ENCODE data around the gene PRMT7. TPM values are rescaled to one million over a fixed set of nuclear protein-coding genes. Genes with fewer than 3 reads are reported as not detected.

PRMT7 gene
- total RNA-seq, 1 donor from 2014 or later: 64.7 TPM

- no peak for DNase-seq (ENCODE audit: low spot score)
These were observed 36.2 kb downstream of the PRMT7 start for GRCh38 chr16:68346892-68347480.

DNA sequence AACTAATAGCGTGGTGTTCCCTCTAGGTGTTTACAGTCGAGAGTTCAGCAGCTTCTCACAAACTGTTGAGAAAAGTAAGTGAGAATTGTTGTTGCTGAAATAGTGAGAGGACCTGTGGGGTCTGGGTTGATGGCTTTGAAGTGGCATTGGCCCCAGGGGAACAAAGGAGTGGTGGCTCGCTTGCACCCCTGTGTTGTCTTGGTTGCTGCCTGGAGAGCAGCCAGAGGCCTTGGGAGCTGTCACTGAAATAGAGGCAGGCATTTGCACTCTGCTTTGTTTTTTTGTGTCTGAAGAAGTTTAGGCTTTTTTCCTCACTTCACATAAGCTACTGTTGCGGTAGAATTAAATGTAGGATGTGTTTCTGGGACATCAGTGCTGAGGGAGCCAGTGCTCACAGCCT, 36.8 kb downstream of the PRMT7 start:
- DNase-seq (ENCODE audit: low spot score): no peak

DNA sequence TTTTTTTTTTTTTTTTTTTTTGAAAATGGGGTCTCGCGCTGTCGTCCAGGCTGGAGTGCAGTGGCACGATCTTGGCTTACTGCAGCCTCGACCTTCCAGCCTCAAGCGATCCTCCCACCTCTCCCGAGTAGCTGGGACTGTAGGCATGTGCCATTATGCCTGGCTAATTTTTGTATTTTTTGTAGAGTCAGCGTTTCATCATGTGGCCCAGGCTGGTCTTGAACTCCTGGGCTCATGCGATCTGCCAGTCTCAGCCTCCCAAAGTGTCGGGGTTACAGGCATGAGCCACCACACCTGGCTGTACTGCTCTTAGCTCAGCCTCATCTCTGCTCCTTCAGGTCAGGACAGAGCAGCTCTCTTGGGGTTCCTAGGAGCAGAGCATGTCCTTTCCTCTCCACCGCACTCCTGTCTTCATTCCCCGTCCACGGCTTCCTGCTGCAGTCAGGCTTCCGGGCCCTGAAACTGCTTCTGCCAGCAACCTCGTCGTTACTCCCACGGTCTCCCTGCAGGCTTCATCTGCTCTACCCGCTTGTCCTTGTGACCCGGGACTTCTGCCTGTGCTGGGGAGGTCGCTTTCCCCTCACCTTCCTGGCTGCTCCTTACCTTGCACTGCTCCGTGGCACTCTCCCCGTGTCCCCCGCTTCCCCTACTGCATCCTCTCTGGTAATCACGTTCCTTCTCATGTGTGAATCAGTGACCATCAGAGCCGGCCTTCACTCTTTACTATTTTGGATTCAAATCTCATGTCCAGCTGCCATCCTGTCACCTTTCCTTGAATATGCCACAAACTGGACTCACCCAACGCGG, 38.0 kb downstream of the PRMT7 start:
- no peak for DNase-seq (ENCODE audit: low spot score)

GRCh38 chr16:68349838-68350410, 39.1 kb downstream of the PRMT7 start:
- no peak for DNase-seq (ENCODE audit: low spot score)

GRCh38 chr16:68350813-68351350, 40.1 kb downstream of the PRMT7 start:
- DNase-seq (ENCODE audit: low spot score): no peak

- DNase-seq (ENCODE audit: low spot score): no peak
These were observed 40.6 kb downstream of the PRMT7 start for GRCh38 chr16:68351463-68351862.

DNA sequence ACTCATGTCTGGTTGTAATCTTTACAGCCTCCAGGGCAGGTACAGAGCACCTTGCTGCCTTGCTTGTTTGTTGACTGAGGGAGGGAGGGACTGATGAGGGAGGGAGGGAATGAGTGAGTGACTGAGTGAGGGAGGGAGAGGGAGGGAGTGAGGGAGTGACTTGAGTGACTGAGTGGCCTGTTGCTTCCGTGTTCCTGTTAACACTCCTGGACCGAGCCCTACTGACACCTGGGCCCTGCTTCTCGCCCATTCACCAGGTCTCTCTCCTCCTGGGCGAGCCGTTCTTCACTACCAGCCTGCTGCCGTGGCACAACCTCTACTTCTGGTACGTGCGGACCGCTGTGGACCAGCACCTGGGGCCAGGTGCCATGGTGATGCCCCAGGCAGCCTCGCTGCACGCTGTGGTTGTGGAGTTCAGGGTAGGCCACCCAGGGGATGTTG, 41.2 kb downstream of the PRMT7 start:
- peak; percentile 76 for DNase-seq (ENCODE audit: low spot score)

DNA sequence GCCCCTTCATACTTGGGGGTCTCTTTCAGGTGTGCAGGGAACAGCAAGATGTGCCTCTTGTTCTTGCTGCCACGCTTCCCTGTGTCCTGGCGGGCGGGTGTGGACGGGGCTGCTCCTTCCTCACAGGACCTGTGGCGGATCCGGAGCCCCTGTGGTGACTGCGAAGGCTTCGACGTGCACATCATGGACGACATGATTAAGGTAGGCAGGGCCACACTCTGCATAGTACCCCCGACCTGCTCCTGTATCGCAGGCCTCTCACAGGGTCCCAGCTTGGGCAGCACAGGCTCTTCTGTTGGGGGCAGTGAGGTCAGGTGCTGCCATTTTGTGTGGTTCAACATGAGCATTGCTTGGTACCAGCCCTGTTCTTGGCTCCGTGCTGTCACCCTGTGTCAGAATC, 42.5 kb downstream of the PRMT7 start:
- DNase-seq (ENCODE audit: low spot score): no peak

DNA sequence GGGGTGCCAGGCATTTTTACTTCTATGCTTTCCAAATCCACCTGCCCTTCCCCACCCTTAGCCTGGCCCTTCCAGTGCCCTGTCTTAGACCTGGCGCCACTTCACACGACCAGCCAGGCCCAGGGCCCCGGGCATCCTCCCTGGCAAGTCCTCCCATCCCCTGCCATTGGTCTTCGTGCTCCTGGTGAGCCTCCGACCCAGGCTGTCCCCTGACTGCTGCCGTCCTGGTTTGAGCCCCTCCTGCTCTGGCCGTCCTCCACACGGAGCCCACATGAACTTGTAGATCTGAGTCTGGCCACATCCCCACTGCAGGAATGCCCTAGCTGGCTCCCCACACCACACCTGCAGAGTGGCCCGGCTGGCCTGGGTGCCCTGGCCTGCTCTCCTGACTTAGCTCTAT, 44.0 kb downstream of the PRMT7 start:
- DNase-seq (ENCODE audit: low spot score): no peak

- no peak for DNase-seq (ENCODE audit: low spot score)
These were observed 44.8 kb downstream of the PRMT7 start for GRCh38 chr16:68355447-68356248.

DNA sequence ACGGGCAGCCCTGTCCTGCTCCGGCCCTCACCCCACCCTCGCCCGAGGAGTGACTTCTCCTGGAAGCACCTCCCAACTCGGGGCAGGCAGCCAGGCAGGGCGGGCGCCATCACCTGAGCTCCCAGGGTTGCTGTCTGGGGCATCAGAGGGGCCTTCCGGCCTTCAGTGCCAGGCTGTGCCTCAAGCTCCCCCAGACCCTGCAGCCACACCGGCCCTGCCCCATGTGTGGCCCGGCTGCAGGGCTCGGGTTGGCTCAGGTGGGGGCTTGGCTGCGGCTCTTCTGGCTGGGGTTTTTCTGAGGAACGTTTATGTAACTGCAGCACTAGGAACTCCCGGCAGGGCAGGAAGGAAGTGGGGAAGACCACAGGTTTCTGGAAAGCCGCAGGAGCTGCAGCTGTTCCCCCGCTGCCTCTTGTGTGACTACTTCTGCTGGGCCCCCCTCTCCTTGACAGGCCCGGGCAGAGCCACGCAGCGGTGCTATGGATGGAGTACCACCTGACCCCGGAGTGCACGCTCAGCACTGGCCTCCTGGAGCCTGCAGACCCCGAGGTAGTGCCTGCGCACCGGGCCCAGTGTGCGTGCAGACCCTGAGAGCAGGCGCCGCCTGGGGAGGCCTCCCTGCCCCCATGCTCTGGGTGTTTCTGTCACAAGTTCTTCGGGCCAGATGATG, 45.6 kb downstream of the PRMT7 start:
- DNase-seq (ENCODE audit: low spot score): no peak

DNA sequence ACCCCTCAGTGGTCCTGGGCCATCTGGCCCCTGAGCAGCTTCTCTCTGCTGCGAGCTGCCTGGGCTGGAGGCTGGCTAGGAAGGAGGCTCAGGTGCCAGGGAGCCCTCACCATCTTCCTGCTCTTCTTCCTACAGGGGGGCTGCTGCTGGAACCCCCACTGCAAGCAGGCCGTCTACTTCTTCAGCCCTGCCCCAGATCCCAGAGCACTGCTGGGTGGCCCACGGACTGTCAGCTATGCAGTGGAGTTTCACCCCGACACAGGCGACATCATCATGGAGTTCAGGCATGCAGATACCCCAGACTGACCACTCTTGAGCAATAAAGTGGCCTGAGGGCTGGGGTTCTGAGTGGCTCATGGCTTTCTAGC, 46.1 kb downstream of the PRMT7 start:
- no peak for DNase-seq (ENCODE audit: low spot score)

DNA sequence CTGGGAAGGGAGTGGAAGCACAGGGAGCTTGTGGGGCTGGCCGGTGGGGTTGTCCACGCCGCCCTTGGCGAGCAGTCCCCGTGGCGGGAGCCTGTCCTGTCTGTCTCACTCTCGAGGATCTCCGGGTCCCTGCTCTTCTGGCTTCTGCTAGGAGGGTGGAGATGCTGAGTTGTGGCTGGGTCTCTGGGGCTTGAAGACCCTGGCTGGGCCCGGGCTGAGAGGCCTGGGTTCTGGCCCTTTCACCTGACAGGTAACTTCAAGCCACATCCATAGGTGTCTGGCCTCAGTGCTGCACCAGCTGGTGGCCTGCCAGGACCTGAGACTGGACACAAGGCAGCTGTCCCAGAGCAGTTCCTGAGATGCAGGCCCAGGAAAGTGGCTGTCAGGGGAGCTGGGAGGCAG, 46.7 kb downstream of the PRMT7 start:
- DNase-seq (ENCODE audit: low spot score): no peak

DNA sequence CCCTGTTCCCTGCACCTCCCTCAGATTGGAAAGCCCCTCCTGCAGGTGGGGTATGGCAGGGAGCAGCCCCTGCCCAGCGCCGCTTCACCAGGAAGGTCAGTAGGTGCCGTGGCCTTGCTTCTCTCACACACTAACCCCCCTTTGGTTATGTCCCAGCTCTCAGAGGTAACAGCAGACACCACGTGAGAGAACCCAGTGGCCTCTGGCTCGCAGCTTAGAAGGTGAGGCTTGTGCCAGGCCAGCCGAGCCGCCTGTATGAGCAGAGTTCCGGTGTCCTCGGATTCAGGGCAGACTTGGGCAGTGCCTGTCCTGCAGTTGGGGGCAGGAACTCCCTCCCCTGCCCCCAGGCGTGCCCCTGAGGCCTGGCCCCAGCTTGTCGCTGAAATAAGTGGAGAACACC, 47.1 kb downstream of the PRMT7 start:
- no peak for DNase-seq (ENCODE audit: low spot score)

- DNase-seq (ENCODE audit: low spot score): no peak
These were observed 48.1 kb downstream of the PRMT7 start for GRCh38 chr16:68358951-68359350.

DNA sequence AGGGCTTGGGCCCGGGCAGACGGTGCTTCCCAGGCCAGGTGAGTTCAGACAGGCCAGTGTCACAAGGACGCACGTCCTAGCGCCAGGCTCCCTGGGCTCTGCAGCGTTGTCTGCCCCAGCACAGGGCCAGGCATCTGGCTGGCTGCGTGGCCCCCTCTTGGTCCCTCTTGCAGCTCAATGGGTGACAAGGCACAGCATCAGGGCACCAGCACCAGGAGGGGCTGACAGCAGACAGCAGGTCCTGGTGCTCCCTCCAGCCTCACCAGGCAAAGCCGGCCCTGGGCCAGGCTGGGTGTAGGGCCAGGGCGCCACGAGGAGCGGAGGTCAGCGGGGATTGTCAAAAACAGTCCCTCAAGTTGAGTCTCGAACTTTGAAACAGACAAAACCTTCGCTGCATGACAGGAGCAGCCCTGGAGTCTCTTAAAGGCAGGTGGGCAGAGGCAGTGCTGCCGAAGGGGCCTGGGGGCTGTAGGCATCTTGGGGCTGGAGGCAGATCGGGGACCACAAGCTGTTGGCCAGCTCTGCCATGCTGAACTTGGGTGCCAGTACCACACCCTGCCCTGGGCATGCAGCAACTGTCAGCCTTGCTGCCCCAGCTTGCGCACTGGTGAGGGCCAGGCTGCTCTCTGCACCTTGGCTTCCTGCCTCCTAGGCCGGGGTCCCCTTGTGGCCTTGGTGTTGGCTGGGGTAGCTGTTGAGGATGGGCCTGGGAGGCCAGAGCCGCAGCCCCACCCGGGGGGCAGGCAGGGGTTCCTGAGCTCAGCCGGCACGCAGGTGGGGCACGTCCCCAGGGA, 48.8 kb downstream of the PRMT7 start:
- DNase-seq (ENCODE audit: low spot score): no peak

DNA sequence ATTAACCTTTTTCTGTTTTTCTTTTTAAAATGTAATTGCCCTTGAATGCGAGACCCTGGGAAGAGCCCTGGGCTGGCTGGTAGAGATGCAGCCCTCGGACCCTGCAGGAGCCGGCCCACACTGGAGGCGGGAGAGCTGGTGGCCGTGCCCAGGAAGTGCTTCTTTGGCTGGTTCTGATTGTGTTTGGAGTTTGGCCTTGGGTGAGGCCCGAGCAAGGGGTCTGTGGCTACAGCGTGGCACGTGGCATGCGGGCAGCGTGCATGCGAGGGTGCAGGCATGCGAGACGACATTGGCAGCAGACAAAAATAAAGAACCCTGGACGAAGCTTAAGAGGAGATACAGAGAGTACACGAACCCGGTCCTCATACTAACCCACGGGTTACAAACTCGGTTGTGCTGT, 49.7 kb downstream of the PRMT7 start:
- DNase-seq (ENCODE audit: low spot score): no peak

GRCh38 chr16:68360956-68361355, 50.1 kb downstream of the PRMT7 start:
- no peak for DNase-seq (ENCODE audit: low spot score)

- no peak for DNase-seq (ENCODE audit: low spot score)
These were observed 50.7 kb downstream of the PRMT7 start for GRCh38 chr16:68361485-68361884.

DNA sequence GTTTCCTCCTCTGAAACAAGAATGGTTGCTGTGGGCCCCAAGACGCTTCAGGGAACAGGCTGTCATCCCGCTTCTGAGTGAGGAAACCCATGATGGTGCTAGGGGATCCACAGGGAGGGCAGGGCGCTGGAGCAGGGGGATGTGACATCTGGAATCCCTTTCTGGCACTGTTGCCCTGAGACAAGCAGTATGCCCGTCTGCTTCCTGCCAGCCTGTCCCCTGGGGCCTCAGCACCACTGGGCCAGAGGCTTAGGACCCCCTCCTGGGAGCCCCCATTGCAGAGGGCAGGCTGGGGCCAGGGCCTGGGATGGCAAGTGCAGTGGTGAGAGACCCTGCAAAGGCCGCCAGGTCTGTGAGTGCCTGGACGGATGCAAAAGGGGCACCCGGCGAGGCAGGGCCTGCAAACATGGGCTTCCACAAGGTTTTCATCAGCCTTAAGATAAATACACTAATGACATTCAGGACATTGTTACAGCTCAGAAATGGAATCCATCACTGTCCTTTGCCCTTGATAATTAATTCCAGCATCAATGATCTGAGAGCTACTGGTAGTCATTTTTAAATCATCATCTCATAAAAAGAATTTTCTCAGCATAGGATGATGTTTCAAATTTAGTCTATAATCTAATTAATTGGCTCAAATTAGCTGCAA, 51.6 kb downstream of the PRMT7 start:
- no peak for DNase-seq (ENCODE audit: low spot score)
